Activated naive CD8-positive, alpha-beta T cell treated with anti-CD3 and anti-CD28 coated beads, Interleukin-2, amount 50 U/mL, for 24 hours (primary cell): ENCODE measurements around the gene FLVCR2.

Experiments
- ATAC-seq: fragments of 150-1000 bp; cut with Tn5 transposase; one replicate; pipeline ENCODE4 v1.10.0; 2021
- DNase-seq: peaks from one replicate; pipeline ENCODE4 v3.0.0; 2021
- H3K27ac Mint-ChIP-seq: one replicate; pipeline ENCODE4 v1.8.0; 2021; ENCODE audit warnings: mild to moderate bottlenecking, mixed read lengths
- H3K27me3 Mint-ChIP-seq: one replicate; pipeline ENCODE4 v1.8.0; 2021; ENCODE audit warnings: mixed read lengths
- H3K36me3 Mint-ChIP-seq: one replicate; pipeline ENCODE4 v1.8.0; 2021; ENCODE audit warnings: low read depth, mixed read lengths
- H3K4me1 Mint-ChIP-seq: one replicate; pipeline ENCODE4 v1.8.0; 2021; ENCODE audit warnings: mixed read lengths
- H3K4me3 Mint-ChIP-seq: one replicate; pipeline ENCODE4 v1.8.0; 2021; ENCODE audit warnings: mild to moderate bottlenecking, moderate library complexity, mixed read lengths
- H3K9me3 Mint-ChIP-seq: one replicate; pipeline ENCODE4 v1.8.0; 2021; ENCODE audit warnings: mixed read lengths

FLVCR2 gene

GRCh38 chr14:75647640-75648039 is 69.2 kb downstream of the FLVCR2 start:
- peaks cover 32% of the 10 kb centered on the region for H3K36me3 Mint-ChIP-seq
- no peak overlapping the region for H3K4me3 Mint-ChIP-seq
- no peaks in the 10 kb centered on the region for H3K4me1 Mint-ChIP-seq
- H3K27ac Mint-ChIP-seq: no peak overlapping the region
- H3K9me3 Mint-ChIP-seq: no peaks in the 10 kb centered on the region
- no peak for DNase-seq
- ATAC-seq: no peak
- no peaks in the 10 kb centered on the region for H3K27me3 Mint-ChIP-seq

GRCh38 chr14:75648066-75648838 is 69.8 kb downstream of the FLVCR2 start:
- H3K27me3 Mint-ChIP-seq: no peaks in the 10 kb centered on the region
- no peaks in the 10 kb centered on the region for H3K4me1 Mint-ChIP-seq
- no peak overlapping the region for H3K27ac Mint-ChIP-seq
- H3K4me3 Mint-ChIP-seq: no peak overlapping the region
- H3K36me3 Mint-ChIP-seq: peaks cover 36% of the 10 kb centered on the region
- ATAC-seq (no peak), DNase-seq (no peak)
- H3K9me3 Mint-ChIP-seq: no peaks in the 10 kb centered on the region

- no peak overlapping the region for H3K27ac Mint-ChIP-seq
- no peaks in the 10 kb centered on the region for H3K27me3 Mint-ChIP-seq
- peaks cover 3% of the 10 kb centered on the region for H3K4me1 Mint-ChIP-seq
- peaks cover 45% of the 10 kb centered on the region for H3K36me3 Mint-ChIP-seq
- DNase-seq (no peak), ATAC-seq (no peak)
- no peak overlapping the region for H3K4me3 Mint-ChIP-seq
- H3K9me3 Mint-ChIP-seq: no peaks in the 10 kb centered on the region
Observed at GRCh38 chr14:75649337-75649736, 70.9 kb downstream of the FLVCR2 start.

DNA sequence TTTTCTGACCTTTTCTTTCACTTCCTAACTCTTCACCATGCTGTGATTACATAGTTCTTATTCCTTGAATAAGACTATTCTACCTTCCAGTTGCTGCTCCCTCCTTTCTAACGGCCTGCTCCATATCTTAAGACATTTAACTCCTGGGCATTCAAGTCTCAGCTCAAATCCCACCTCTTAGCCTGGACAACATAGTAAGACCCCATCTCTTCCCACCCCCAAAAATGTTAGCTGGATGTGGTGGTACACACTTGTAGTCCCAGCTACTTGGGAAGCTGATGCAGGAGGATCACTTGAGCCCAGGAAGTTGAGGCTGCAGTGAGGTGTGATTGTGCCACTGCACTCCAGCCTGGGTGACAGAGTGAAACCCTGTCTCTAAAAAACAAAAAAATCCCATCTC is 71.4 kb downstream of the FLVCR2 start:
- Mint-ChIP-seq H3K36me3 (peaks cover 45% of the 10 kb centered on the region), H3K27ac (no peak overlapping the region), H3K4me3 (no peak overlapping the region), H3K27me3 (no peaks in the 10 kb centered on the region), H3K4me1 (peaks cover 3% of the 10 kb centered on the region), H3K9me3 (no peaks in the 10 kb centered on the region)
- no peak for ATAC-seq
- DNase-seq: no peak

GRCh38 chr14:75650253-75651058 is 72.0 kb downstream of the FLVCR2 start:
- ATAC-seq: no peak

GRCh38 chr14:75653563-75653962 is 75.1 kb downstream of the FLVCR2 start:
- peaks cover 3% of the 10 kb centered on the region for H3K4me1 Mint-ChIP-seq
- no peak overlapping the region for H3K27ac Mint-ChIP-seq
- no peak overlapping the region for H3K4me3 Mint-ChIP-seq
- no peaks in the 10 kb centered on the region for H3K9me3 Mint-ChIP-seq
- DNase-seq (no peak), ATAC-seq (no peak)
- peaks cover 43% of the 10 kb centered on the region for H3K36me3 Mint-ChIP-seq
- no peaks in the 10 kb centered on the region for H3K27me3 Mint-ChIP-seq

More at GRCh38 chr14:75650253-75651058, 72.0 kb downstream of the FLVCR2 start:
- Mint-ChIP-seq H3K27ac (no peak overlapping the region), H3K4me1 (peaks cover 3% of the 10 kb centered on the region), H3K4me3 (no peak overlapping the region), H3K27me3 (no peaks in the 10 kb centered on the region), H3K36me3 (peaks cover 45% of the 10 kb centered on the region), H3K9me3 (no peaks in the 10 kb centered on the region)
- no peak for DNase-seq

- Mint-ChIP-seq H3K4me3 (no peak overlapping the region), H3K9me3 (no peaks in the 10 kb centered on the region), H3K36me3 (peaks cover 41% of the 10 kb centered on the region), H3K4me1 (peaks cover 3% of the 10 kb centered on the region), H3K27ac (no peak overlapping the region), H3K27me3 (no peaks in the 10 kb centered on the region)
- DNase-seq: peak; percentile 85
- ATAC-seq: peak; percentile 90
Observed at GRCh38 chr14:75654127-75654732, 75.8 kb downstream of the FLVCR2 start.

DNA sequence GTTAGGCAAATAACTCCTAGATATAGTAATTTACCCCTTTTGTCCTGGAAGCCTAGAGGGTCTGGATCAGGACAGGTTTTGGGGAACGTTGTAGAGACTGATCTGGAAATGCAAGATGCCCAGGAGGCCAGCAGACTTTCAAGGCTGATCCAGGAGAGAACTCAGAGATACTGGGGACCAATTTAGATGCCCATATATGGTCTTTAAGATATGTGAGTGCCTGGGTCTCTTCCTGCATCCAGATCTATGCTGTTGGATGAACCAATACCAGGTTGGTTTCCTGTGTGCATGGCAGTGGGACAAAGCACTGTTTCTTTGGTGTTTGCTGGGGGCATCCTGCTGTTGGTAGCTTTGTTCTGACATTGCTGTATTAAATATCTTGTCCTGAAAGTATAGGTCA is 76.8 kb downstream of the FLVCR2 start:
- Mint-ChIP-seq H3K4me1 (peaks cover 11% of the 10 kb centered on the region), H3K36me3 (peaks cover 33% of the 10 kb centered on the region)

DNA sequence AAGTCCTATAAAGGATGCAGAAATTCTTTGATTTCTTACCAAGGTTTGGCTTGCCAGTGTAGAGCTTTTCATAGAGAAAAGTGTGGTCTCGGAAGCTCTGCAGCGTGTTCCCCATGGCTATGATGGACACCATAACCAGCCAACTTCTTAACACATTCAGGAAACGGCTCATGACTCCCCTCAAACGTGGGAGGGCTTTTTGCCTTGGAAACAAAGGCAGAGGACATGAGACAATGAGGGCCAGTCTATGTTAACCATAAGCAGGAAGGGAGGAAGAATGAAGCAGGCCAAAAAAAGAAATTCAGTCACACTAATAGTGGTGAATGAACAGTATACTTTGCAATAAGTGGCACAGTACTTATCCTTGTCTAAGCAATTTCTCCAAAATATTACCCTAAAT is 78.9 kb downstream of the FLVCR2 start:
- Mint-ChIP-seq H3K36me3 (peaks cover 15% of the 10 kb centered on the region), H3K27ac (no peak overlapping the region)
- no peak for ATAC-seq

More for the DNA sequence above, 76.8 kb downstream of the FLVCR2 start:
- no peaks in the 10 kb centered on the region for H3K9me3 Mint-ChIP-seq
- DNase-seq: no peak
- H3K4me3 Mint-ChIP-seq: no peak overlapping the region
- ATAC-seq: no peak
- no peaks in the 10 kb centered on the region for H3K27me3 Mint-ChIP-seq
- H3K27ac Mint-ChIP-seq: no peak overlapping the region

GRCh38 chr14:75658957-75659356 is 80.5 kb downstream of the FLVCR2 start:
- Mint-ChIP-seq H3K4me1 (peaks cover 30% of the 10 kb centered on the region), H3K36me3 (peaks cover 3% of the 10 kb centered on the region), H3K27me3 (peaks cover 3% of the 10 kb centered on the region), H3K9me3 (no peaks in the 10 kb centered on the region), H3K4me3 (no peak overlapping the region), H3K27ac (no peak overlapping the region)
- DNase-seq (no peak), ATAC-seq (no peak)

More for the DNA sequence above, 78.9 kb downstream of the FLVCR2 start:
- no peak for DNase-seq
- peaks cover 3% of the 10 kb centered on the region for H3K27me3 Mint-ChIP-seq
- no peak overlapping the region for H3K4me3 Mint-ChIP-seq
- no peaks in the 10 kb centered on the region for H3K9me3 Mint-ChIP-seq
- H3K4me1 Mint-ChIP-seq: peaks cover 25% of the 10 kb centered on the region

DNA sequence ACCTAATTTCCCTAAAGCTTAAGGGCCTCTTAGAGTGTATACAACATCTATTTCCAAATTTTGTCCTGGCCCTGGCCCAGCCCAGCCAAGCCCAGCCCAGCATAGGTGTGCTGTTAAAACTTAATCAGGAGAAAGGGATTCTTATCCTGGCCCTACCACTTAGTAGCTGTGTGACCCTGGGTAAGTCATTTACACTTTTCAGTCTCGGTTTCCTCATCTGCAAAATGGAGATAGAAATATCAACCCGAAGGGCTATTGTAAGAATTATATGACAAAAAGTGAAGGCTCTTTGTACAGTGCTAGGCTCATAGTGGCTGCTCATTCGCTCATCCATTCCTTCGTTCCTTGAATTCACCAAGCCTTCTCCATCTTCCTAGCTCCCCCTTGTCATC is 81.8 kb downstream of the FLVCR2 start:
- no peak for DNase-seq
- no peaks in the 10 kb centered on the region for H3K9me3 Mint-ChIP-seq
- H3K27me3 Mint-ChIP-seq: peaks cover 3% of the 10 kb centered on the region
- no peak for ATAC-seq
- peaks cover 7% of the 10 kb centered on the region for H3K36me3 Mint-ChIP-seq
- peak overlapping the region; percentile 91 for H3K27ac Mint-ChIP-seq
- H3K4me3 Mint-ChIP-seq: peak overlapping the region; percentile 94
- peaks cover 29% of the 10 kb centered on the region for H3K4me1 Mint-ChIP-seq

DNA sequence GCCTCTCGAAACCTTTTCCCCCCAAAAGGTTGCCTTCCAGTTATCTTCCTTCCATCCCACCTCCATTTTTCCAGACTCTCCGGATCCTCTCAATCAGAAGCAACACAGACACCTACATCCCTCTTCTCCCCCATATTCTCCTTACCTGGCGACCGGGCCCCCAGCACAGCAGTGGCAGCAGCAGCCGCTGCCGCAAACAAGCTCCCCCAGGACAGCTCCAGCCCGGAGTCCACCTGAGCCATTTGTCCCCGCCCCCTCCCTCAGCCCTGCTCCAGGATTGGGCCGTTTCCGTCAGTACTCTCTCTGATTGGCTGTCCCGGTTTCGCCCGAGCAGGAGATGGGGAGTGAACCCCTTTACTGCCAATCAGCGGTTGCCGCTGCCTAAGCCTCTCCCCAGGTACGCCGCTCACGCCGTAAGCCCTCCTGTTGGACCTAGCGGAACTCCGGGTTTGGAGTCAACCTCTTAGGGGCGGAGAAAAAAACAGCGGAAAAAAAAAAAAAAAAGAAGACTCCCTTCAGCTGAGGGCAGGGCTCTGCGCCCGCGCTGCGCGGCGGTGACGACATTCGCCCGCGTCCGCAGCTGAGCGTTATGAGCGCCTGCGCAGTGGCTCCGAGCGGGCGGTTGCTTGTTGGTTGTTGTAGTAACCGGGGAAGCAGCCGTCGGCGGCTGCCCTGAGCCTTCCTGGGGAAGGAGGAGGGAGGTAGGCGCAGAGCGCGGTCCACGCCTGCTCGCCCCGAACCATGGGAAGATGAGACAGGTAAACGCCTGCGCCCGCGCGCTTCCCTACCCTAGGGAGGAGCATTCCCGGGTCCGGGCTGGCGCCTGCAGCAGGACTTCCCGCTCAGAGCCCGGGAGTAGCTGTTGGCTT is 82.4 kb downstream of the FLVCR2 start, which contains the start of the genes ERG28 and TTLL5:
Gene ERG28 (minus strand): TSS at position 247 of the 869 bp plus-strand sequence. CDS start 3,374 bp downstream, outside the sequence.
Gene TTLL5 (plus strand): TSS at position 617 of the 869 bp plus-strand sequence. CDS start 1,904 bp downstream, outside the sequence.
- no peaks in the 10 kb centered on the region for H3K9me3 Mint-ChIP-seq
- peak within 1 kb of the TSS; percentile 91 for H3K27ac Mint-ChIP-seq
- peaks cover 3% of the 10 kb centered on the region for H3K27me3 Mint-ChIP-seq
- H3K4me1 Mint-ChIP-seq: peaks cover 29% of the 10 kb centered on the region
- ATAC-seq (peak; percentile 100), DNase-seq (peak; percentile 94)
- peak within 1 kb of the TSS; percentile 94 for H3K4me3 Mint-ChIP-seq
- peaks cover 7% of the 10 kb centered on the region for H3K36me3 Mint-ChIP-seq

GRCh38 chr14:75661499-75661814 is 83.0 kb downstream of the FLVCR2 start:
- Mint-ChIP-seq H3K27ac (peak overlapping the region; percentile 91), H3K27me3 (peaks cover 3% of the 10 kb centered on the region), H3K36me3 (peaks cover 7% of the 10 kb centered on the region), H3K4me1 (peaks cover 29% of the 10 kb centered on the region), H3K9me3 (no peaks in the 10 kb centered on the region), H3K4me3 (peak overlapping the region; percentile 94)
- no peak for DNase-seq
- no peak for ATAC-seq

DNA sequence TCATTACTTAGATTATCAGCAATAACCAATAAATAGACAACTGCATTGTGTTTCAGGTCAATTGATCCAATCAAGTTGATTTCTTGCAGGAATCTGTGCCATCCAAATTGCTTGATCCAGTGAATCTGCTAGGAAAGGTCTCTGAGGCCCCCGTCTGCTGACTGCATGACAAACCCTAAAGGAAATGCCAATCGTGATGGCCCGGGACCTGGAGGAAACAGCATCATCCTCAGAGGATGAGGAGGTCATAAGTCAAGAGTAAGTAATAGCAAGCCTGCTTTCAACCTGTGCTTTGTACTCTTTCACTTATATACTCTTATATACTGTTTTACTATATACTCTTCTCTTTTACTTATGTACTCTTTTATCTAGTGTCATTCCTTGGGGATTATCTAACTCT is 84.5 kb downstream of the FLVCR2 start:
- Mint-ChIP-seq H3K36me3 (peaks cover 10% of the 10 kb centered on the region), H3K4me3 (peak overlapping the region; percentile 38), H3K27me3 (peaks cover 3% of the 10 kb centered on the region), H3K27ac (no peak overlapping the region), H3K4me1 (peaks cover 29% of the 10 kb centered on the region), H3K9me3 (no peaks in the 10 kb centered on the region)
- no peak for ATAC-seq
- DNase-seq: no peak
